HuH-7.5 (cell line): ENCODE data around the gene STS.

Source experiments
- DNase-seq: peaks from one replicate; pipeline ENCODE4 v3.0.0; 2011; ENCODE audit warnings: low spot score

The STS gene

DNA sequence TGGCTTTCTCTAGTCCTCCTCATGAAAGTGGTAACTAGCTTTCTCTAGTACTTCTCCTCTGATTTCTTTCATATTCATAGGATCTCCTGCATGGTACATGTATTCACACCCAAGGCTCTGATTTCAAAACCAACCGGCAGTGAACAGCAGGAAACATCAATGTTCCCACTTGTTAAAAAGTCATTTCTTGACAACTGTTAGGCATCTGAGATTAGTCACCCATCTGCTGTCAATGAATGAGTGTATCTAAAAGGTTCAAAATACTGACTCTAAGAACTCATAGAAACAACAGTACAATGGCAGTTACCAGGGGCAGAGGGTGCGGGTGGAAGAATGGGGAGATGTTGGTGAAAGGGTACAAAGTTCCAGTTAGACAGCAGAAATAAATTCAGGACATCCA, 31.9 kb downstream of the STS start:
- DNase-seq = no peak

DNA sequence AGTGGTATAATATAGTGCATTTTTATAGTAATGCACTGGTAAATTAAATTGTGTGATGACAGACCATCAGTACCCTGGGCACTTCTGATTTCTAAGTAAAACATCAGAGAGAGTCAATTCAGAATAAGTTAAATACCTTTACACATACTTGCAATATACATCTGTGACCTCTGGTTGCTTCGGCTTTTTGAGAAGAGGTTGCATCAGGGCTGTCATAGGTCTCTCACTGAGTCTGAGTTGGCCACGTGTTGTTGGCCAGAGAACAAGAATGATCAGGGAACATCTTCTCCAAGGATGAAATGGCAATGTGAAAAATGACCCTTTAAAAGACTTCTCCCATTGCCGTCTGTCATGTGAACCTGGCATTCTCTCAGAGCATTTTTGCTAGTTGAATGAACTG, 37.3 kb downstream of the STS start:
- DNase-seq = no peak

DNA sequence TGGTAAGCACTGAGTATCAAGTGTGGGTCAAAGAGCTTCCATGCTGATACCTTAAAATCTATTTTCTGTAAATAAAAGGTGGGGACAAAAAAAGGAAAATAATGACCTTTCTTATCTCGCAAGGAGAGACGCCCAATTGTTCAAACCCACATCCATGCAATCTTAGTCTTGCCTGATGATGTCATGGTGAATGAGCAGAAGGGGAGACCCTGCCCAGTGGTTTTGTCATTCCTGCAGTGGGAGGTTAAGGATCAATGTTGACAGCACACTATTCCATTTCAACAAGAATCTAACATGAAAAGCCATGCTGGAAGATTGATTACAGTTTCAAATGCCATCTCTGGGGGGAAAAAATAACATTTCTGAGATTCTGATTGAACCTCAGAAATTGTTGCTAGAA, 41.2 kb downstream of the STS start:
- DNase-seq = no peak

DNA sequence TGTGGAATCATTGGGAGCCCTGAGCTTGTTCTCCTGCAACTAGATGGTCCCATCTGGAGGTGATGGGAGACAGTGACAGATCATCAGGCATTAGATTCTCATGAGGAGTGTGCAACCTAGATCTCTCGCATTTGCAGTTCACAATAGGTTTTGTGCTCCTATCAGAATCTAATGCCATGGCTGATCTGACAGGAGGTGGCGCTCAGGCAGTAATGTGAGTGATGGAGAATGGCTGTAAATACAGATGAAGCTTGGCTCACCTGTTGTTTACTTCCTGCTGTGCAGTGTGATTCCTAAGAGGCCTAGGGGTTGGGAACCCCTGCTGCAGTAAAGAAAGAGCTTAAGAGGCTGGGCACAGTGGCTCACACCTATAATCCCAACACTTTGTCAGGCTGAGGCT, 42.6 kb downstream of the STS start:
- DNase-seq = no peak

DNA sequence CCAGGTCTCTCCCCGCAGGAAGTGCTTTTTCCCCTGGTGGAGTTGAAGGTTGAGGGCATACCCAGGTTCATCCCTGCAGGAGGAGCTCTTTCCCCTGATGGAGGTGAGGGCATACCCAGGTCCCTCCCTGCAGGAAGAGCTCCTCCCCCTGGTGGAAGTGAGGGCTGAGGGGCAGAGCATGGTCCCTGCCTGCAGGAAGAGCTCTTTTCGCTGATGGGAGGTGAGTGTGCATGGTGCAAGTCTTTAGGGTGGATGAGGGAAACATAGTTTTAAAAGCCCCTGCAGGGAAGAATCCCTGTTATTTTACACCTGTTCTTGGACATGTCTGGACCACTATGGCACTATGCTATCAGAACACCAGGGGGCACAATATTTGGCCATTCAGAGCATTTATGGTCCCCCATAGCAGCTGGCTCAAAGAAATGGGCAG, 44.2 kb downstream of the STS start:
- DNase-seq = no peak

DNA sequence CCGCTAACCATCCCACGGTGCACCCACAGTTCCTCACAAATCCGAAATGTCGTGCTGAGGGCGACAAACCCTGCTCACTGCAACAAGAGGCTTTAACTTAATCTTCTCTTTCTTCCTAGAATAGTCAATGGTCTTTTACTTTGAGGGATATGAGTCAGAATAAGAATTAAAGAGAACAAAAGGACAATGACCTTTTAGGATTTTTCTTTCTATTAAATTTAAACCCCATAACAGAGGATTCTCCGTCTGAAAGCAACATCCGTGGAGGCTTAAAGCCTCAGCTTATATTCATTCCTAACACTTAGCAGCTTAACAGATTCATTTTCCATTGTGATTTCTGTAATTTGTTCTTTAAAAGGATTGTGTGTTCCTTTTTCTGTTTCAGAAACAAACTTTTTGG, 45.4 kb downstream of the STS start:
- no peak for DNase-seq

DNA sequence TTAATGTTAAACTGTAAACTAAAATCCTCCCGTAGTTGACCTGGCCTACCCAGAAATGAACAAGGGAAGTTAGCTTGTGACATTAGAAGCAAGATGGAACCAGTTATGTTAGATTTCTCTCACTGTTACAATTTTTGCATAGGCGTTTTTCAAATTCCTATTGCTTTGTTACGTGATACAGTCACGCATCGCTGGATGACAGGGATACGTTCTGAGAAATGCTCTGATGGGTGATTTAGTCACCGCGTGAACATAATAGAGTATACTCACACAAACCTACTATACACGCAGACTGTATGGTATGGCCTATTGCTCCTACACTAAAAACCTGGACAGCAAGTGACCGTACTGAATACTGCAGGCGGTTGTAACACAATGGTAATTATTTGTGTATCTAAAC, 47.1 kb downstream of the STS start:
- DNase-seq = no peak
